Stimulated activated naive CD4-positive, alpha-beta T cell (primary cell): ENCODE measurements around the gene RBM8A.

Experiments used
- DNase-seq, 6 experiments: peaks; one replicate each; lab custom pipeline; 2025; lab: John Stamatoyannopoulos, UW

The RBM8A gene

DNA sequence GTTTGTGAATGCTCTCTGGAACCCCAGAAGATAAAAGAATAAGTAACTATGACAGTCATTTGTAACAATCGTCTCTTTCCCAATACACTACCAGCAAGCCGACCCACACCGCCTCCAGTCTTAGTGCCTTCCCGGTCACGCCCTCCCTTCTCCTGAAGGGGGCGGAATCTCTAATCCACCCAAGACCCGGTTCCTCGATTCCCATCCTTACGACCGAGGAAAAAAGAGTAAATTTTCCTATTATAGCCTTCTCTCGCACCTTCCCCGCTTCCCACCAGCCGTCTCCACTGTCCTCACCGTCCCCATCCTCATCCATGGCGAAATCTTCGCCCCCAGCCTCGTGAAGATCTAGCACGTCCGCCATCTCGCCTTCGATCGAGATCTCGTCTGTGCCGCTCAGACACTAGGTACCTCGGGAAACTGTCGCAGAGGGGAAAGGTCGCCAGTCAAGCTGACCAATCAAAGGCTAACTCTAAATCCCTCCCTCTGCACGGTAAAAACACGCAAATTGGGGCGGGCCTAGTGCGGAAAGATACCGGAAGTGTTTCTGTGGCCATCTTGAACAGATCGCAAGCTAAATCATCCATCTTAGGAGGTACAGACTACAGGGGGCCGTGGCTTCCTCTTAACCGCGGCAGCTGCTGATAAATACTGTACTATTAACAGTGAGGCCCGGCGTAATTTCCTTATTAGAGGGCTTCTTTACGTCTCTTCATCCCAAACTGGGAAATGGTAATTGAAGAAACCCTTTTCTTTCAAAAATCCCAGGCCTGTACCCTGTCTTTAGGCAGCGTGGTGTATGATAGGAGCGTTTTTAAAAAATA is at the start of gene RBM8A:
Gene RBM8A, minus strand, starts transcription at position 422 of the 824 bp plus-strand sequence. Its CDS starts 58 bp downstream, at position 364.
- DNase-seq, result peak; percentile 79 to 97 (median 94)

DNA sequence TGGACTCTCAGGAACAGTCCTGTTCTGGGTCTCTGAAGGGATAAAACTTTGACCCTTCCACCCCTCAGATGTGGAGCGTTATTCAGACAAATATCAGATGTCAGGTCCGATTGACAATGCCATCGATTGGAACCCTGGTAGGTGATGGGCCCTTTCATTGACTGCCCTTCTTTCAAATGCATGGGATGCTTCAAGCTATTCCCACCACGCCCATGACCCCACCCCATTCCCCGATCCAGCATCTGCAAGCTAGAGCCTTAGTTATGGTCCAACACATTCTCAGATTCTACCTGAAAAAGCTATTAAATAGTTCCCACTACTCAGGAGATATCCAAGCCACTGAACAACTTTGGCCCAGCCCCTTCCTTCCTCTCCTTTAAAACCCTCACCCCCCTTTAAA is 49.7 kb upstream of the RBM8A start:
- no peak for DNase-seq

DNA sequence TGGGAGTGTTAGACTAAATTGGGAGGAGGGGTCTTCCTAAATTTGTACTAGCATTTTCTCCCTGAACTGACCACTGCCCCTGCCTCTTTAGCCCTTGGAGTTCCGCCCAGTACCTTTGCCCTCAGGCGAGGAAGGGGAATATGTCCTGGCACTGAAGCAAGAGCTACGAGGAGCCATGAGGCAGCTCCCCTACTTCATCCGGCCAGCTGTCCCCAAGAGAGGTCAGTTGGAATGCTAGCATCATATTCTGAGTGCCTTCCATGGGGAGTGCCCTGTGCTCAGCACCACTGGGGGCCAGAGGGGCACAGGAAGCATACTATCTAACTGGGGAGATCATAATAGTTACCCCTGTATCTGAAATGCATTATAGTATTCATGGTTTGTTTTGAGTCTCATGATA is 47.9 kb upstream of the RBM8A start:
- DNase-seq, result no peak

DNA sequence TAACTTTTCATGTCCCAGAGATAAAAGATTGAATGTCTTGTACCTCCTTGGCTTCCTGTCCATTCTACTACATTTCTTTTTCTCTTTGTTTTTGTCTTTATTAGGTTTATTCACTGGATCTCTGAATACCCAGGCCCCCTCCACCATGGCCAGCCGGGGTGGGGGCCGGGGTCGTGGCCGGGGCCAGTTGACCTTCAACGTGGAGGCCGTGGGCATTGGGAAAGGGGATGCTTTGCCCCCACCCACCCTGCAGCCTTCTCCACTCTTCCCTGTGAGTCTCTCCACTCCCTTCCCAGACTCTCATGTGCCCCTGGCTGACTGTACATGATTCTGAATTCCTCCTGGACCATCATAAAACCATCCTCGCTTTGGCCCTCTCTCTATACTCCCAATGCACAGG is 47.4 kb upstream of the RBM8A start:
- no peak for DNase-seq

DNA sequence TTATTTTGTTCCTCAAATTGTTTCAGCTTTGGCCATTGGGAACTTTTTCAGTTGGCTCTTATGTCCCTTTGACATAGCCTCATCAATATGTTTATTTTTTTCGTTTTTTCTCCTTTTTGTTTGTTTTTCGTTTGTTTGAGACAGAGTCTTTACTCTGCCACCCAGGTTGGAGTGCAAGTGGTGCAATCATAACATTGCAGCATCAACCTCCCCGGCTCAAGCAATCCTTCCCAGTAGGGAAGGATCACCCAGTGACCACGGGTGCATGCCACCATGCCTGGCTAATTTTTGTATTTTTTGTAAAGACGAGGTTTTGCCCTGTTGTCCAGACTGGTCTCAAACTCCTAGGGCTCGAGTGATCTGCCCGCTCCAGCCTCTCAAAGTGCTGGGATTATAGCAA is 45.3 kb upstream of the RBM8A start:
- DNase-seq, result no peak

DNA sequence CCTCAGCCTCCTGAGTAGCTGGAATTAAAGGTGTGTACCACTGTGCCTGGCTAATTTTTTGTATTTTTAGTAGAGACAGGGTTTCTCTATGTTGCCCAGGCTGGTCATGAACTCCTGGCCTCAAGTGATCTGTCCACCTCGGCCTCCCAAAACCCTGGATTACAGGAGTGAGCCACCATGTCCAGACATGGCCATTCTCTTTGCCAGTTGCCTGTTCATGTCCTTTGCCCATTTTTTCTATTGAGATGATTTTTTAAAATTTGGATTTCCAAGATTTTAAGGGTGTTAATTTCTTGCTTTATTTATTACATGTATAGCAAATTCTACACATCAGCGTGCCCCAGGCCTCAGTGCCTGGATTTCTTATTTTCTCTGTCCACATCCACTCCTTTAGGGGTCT is 40.0 kb upstream of the RBM8A start:
- no peak for DNase-seq

DNA sequence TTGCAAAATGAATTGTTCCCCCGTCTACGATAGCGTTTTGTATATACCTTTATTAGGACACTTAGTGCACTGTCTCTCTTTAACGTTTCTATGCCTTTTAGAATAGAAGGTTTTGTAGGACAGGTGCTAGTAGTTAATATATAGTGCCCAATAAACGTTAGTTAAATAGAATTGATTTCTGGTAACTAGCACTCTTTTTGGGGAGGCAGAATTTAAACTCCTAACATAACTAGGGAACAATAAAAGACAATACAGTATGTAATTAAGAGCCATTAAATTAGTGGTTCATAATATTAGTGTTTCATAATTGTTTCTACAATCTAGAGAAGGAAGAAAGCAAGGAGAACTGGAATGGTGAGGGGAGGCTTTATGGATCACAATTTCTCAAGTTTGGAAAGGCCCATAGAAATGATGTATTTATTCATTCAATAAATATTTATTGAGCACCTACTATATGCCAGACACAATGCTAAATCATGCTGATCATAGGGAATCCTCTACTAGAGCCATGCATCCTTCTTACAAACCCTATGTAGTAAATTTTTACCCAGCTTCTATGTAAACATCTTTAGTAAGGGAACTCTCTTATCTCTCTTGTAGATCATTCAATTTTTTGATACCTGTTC is 37.9 kb upstream of the RBM8A start:
- DNase-seq, result no peak

DNA sequence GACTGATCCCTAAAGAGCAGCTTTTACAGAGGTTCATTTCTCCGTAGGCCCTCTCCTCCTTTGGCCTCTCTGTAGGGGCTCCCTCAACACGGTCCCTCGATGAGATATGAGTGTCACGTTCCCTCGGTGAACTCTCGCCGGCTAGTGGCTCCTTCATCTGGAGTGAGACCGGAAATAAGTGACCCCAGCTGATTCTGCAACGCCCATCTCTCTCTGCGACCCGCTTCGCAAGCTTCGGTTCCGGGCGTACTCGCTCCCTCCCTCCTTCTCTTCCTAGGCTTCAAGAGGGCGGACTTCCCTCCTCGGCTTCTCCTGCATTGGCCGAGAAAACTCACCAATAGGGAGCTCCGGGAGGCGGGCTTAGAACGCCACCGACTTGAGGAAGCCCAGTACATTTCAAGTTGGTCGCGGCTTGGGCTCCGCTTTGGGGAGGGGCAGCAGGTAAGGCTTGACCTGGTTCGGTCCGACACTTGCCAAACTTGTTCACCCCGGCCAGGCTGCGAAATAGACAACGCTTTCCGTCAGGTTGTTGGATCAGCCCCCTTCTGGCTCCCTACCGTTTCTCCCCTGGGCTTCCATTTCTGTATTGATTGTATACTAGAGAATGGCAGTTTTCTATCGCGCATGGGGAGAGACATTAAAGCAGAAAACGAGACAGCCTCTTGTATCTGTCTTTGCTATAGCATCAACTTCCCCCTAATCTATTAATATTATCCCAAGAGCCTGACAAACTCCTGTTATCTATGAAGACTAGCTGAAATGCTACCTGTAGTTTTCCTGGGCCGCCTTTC is 37.2 kb upstream of the RBM8A start, which contains the start of the genes ANKRD34A and POLR3GL:
Gene ANKRD34A, minus strand, starts transcription at position 248 of the 791 bp plus-strand sequence. CDS start 2,816 bp downstream, outside the sequence.
Gene POLR3GL, plus strand, starts transcription at position 363 of the 791 bp plus-strand sequence. CDS start 10,176 bp downstream, outside the sequence.
- peak; percentile 82 to 92 (median 86) for DNase-seq

DNA sequence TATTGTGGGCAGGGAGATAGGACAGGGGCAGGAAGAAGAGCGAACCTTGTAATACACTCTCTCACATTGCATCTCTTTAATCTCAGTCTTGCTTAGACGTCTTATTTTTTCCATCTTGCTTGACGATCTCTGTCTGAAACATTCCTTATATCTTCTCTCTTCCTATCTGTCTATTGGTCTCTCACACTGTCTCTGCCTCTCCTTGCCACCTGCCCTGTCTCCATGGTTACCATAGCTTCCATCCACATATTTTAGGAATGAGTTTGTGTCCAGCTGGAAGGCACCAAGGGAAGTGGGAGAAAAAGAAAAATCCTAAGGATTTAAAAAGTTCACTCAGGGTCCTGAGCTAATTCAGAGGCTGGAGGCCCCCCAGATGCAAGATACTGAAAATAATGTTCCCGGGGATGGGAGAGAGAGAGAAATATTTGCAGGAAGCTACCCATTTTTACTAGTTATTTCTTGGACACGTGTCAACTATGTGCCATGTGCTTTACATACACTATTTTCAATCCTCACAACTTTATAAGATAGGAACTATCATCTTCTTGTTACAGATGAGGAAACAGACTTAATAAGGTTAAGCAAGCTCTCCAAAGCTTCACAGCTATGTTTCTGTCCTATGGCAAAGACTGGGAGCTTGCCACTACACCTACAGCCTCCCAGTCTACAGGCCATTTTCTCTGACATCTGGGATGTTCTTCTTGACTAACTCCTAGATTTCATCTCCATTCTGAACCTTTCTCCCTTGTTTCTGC is 36.2 kb upstream of the RBM8A start:
- DNase-seq, result peak in 1 of 6 experiments; percentile 22

DNA sequence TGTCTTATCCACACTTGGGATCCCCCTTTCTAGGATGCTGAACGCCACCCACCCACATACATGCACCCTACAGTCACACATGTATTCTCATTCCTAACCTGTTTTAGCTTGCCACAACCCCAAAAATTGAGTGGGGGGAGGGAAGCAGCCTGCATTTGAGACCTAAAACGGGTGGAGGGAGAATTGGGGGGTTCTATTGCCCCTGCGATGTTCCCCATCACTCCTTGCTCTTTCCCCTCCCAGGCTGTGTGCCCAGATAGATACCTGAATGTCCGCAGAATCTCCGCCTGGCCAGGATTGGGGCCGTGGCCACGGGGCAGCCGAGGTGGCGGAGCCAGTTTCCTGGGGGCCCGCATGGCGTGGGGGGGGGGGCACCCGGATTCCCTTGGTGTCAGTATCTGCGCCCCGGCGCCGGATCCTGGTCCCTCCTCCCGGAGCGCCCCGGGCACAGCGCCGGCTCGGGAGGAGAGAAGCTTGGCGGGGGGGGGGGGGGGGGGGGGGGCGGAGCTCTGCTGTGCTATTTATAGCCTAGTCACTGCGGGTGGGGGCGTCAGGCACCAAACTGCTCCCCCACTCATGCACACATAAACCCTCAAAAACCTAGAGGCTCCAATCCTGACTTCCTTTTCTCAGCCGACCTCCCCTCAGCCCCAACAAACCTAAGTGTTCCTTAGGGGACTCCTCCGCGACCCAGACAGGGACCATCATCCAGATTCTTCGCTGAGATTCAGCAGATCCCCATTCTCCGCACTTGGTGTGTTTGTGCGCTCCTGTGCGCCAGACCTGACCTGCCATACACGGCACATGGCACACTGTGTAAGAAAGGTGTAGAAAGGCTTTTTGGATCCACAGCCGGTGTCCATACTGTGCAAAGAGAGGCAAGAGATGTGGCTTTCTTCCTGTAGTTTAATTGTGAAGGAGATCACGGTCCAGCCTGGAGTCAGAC is 35.1 kb upstream of the RBM8A start:
- DNase-seq, result peak in 5 of 6 experiments; percentile 28 to 57 (median 32)

DNA sequence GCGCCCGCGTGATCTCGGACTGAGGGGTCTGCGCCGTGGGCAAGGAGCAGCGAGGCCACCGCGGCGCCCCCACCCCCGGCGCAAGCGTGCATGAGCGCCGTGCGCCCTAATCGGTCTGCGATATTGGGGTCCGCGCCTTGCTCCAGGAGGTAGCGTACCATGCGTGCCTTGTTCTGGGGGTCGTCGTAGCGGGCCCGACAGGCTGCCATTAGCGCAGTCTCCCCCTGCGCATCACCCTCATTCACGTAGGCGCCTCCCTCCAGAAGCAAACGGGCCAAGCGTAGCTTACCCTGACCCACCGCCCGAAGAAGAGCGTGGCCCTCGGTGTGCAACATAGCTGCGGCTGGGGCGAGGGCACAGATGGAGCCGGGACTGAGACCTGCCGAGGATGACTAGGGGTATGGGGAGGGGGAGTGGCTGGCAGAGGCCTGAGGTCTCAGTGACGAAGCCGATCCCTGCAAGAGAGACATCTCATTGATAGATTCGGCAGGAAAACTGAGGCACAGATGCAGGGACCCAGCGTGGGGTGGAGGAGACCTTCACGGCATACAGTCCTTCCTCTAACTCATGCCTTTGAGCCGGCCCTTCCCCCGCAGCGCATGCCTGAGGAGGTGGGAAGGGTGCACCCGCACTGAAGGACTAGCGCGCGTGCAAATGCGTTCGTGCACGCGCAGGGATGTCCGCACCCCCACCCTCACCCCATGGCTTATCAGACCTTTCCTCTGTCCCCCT is 34.3 kb upstream of the RBM8A start:
- DNase-seq, result peak in 5 of 6 experiments; percentile 11 to 47 (median 36)

DNA sequence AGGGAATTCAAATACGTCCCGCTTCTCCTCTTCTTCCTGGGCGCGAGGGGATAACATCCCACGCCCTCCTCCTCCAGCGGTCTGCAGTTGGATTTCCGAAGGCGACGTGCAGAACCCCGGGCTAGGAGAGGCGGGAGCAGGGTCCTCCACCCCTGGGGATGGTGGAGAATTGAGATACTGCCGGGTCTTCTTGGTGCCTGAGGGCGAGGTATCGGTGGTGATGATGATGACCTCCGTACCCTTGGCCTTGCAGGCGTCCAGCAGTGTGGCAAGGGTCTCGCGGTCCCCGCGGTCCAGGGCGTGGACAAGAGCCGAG is 33.8 kb upstream of the RBM8A start:
- DNase-seq, result no peak

DNA sequence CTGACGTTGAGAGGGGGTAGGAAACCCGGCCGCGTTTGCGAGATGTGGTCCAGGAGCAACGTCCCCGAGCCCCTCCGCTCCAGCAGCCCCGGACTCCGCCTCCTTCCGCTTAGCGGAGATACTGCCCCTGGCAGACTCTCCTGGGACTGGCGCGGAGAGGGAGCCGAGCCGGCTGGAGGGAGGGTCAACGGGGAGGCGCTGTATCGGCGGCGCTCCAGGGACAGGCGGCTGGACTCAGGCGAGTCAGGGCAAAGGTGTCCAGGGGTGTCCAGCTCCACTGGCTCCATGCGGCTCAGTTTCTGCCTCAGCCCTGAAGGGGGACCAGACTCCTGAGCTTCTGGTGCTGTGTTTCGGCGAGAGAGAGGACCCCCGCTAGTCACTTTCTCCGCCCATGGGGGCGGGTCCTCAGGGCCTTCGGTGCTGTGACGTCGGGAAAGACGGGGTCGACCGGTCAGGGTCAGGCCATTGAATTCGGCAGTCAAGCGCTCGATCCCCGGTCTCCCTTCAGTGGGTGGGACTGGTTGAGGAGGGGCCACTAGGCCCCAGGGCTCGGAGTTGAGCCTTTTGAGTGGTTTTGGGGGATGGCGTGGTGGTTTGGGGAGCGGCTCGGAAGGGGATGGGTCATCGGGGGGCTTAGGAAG is 33.3 kb upstream of the RBM8A start:
- peak; percentile 17 to 68 (median 45) for DNase-seq

DNA sequence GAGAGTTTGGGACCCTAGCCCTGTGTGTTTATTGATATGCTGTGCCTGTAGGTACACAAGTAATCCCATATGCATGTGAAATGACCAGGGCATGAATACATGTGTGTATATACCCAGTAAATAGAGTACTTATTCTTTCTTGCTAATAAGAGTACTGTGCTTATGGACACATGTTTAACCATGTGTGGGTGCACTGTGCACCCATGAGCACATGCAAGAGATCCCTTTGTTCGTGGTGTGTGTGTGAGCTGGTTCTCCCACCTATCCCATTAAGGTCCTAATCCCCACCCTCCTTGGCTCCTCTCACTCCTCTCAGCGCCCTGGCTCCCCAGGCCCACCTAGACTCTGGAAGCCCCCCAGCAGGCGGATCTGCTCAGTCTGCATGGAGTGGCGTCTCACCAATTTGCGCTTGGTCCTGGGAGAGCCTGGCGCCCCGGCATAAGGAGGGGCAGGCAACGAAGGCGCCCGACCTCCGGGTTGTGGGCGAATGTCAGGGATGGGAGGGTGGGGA is 32.7 kb upstream of the RBM8A start:
- DNase-seq, result no peak

DNA sequence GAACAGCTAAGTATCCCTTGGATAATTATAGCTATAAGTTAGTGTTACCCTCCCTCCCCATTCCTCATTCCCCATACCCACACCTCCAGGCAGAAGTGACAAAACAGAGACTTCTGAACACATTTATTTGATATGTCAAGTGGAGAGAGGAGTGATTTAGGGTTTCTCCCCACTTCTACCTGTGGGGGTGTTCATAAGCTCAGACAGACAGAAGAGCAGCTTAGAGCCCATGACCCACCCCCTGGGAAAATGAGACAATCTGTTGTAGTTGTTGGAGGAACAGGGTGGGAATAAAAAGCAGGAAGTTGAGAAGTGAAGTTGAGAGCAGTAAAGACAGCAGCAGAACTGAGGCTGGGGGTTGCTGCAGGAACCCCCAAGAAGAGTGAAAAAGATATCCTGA is 32.0 kb upstream of the RBM8A start:
- no peak for DNase-seq

DNA sequence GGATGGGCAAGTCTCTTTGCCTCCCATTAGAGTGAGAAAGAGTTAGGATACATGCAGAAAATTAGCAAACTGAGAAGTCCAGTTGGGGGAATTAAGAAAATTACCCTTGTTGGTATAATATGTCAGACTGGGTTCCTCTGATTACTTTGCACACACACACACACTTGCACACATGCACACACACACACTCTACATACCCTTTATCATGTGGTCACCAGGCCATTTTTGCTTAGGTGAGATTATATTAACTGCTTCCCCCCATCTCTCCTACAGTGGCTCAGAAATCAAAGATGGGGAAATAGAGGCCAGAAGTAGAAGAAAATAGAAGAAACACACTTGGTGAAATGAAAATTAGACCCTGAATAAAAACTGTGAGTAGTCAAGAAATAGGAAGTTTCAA is 31.4 kb upstream of the RBM8A start:
- DNase-seq, result no peak

DNA sequence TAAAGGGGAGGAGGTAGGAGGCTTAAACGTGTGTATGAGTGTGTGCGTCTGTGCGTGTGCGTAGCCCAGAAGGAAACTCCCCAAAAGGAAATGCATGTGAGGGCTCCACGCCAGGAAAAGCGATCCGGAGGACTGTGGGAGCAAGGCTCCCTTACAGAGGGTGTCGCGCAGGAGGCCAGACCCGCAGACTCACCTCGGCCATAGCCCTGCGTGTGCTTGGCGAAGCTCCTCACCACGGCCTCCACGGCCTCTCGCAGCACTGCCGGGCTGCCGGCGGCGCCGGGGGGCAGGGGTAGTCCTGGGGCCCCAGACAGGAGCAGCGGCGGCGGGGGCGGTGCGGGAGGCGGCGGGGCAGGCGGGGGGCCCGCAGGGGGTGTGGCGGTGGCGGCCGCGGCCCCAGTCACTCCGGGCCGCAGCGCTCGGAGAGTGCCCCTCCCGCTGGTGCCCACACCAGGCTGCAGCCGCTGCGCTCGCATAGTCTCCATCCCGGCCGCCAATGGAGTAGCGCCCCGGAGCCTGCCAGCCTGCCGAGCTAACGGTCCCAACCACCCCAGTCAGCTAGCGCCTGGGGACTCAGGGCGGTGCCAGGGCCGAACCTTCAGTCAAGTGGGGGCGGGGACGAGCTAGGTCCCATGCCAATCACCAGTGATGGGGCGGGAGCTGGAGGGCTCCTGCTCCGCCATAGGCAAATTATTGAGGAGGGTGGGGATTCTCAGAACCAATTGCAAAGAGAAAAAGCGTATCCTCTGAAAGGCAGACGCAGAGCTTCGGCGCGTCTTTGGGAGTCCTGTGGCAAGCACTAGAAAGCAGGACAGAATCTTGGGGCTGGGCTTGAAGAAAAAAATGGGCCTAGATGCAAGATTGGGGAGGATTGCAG is 30.4 kb upstream of the RBM8A start, which contains the start of gene LIX1L:
Gene LIX1L, minus strand, starts transcription at position 575 of the 877 bp plus-strand sequence. Its CDS starts 90 bp downstream, at position 485.
- peak; percentile 90 to 96 (median 92) for DNase-seq
